Measurements from ENCODE around the gene HSPBP1. TPM values are rescaled to one million over a fixed set of nuclear protein-coding genes. Genes with fewer than 3 reads are reported as not detected.

HSPBP1 gene
- total and polyA plus RNA-seq, 2 of the 13 experiments (the other 11 are each of a cell fraction or from before 2014, with no cell fraction given) = 22.3 to 33.7 TPM

DNA sequence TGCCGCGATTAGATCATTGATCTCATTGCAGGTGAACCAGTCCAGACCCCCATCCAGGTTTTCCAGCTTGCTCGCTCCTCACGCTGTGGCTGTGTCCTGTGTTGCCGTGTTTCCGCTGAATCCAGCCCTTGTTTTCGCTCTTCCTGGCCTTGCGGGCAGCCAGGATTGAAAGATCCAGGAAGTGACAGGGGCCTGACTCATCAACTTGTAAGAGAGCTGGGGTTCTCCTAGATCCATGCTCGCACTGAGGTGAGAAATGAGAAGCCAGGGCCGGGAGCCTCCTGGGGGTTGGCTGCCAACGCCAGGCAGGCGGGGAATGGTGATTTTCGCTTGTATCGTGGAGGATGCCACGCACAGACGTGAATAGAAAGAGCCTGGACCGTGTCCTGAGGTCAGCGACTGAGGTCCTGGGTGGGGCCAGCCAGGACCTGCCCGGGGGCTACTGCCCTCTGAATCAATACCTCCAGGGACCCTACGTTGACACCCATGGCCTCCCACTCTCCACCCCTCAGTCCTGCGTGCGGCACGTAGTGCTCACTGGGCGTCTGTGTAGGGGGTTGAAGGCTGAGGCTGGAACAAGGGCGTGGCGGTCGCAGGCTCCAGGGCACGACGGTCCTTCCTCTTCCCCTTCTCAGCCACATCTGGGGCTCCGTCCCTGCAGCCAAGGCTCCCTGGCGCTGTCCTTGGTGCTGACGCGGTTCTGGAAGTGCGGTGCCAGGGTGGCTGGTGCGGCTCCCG, 63.3 kb downstream of the HSPBP1 start (continued):
- TF ChIP-seq ZNF430 (CRISPR knock-in tag; IDR thresholded peaks at IDR 0.05) = peak; percentile 97
- peak; percentile 96; the same call in 1 of the 2 replicates for TF ChIP-seq ZNF451 (CRISPR knock-in tag; IDR thresholded peaks at IDR 0.05)
- TF ChIP-seq ELK4 (CRISPR knock-in tag; IDR thresholded peaks at IDR 0.05; ENCODE audit: borderline replicate concordance) = peak; percentile 90; the same call in 1 of the 2 replicates
- TF ChIP-seq PLRG1 (conservative IDR thresholded peaks at IDR 0.05) = no peak
- peak; percentile 69 for TF ChIP-seq ZNF143 (CRISPR knock-in tag; IDR thresholded peaks at IDR 0.05)
- peak; percentile 97 for TF ChIP-seq KLF6 (CRISPR knock-in tag; IDR thresholded peaks at IDR 0.05)
- peak; percentile 95; the same call in 1 of the 2 replicates for TF ChIP-seq ZNF790 (CRISPR knock-in tag; IDR thresholded peaks at IDR 0.05; ENCODE audit: borderline replicate concordance)
- no peak for TF ChIP-seq SMC3 (IDR thresholded peaks at IDR 0.05; ENCODE audit: low read length)
- TF ChIP-seq ZNF800 (CRISPR knock-in tag; IDR thresholded peaks at IDR 0.05) = peak; percentile 78; the same call in 1 of the 2 replicates
- 0 out of 2 replicates have a peak, but pooled peaks have one; percentile 37 for TF ChIP-seq HHEX (CRISPR knock-in tag; IDR thresholded peaks at IDR 0.05)
- TF ChIP-seq REST (IDR thresholded peaks at IDR 0.05; ENCODE audit: borderline replicate concordance in 1 of 2, low read depth in 1 of 2, low read length in 2 of 2) = peak; percentile 99 to 100
- TF ChIP-seq SRF (IDR thresholded peaks at IDR 0.05; ENCODE audit: low read depth, low read length) = 0 out of 2 replicates have a peak, but pooled peaks have one; percentile 24
- TF ChIP-seq, protein P1, sequence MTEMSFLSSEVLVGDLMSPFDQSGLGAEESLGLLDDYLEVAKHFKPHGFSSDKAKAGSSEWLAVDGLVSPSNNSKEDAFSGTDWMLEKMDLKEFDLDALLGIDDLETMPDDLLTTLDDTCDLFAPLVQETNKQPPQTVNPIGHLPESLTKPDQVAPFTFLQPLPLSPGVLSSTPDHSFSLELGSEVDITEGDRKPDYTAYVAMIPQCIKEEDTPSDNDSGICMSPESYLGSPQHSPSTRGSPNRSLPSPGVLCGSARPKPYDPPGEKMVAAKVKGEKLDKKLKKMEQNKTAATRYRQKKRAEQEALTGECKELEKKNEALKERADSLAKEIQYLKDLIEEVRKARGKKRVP (CRISPR knock-in tag; IDR thresholded peaks at IDR 0.05) = no peak; a peak in 1 of 4 replicates
- TF ChIP-seq PCBP1 (IDR thresholded peaks at IDR 0.05; ENCODE audit: borderline replicate concordance, low read depth, low read length) = no peak
- peak; percentile 57; the same call in 1 of the 2 replicates for TF ChIP-seq ZNF740 (CRISPR knock-in tag; IDR thresholded peaks at IDR 0.05)
- TF ChIP-seq ZNF224 (CRISPR knock-in tag; IDR thresholded peaks at IDR 0.05) = 0 out of 2 replicates have a peak, but pooled peaks have one; percentile 16
- TF ChIP-seq, protein P2, sequence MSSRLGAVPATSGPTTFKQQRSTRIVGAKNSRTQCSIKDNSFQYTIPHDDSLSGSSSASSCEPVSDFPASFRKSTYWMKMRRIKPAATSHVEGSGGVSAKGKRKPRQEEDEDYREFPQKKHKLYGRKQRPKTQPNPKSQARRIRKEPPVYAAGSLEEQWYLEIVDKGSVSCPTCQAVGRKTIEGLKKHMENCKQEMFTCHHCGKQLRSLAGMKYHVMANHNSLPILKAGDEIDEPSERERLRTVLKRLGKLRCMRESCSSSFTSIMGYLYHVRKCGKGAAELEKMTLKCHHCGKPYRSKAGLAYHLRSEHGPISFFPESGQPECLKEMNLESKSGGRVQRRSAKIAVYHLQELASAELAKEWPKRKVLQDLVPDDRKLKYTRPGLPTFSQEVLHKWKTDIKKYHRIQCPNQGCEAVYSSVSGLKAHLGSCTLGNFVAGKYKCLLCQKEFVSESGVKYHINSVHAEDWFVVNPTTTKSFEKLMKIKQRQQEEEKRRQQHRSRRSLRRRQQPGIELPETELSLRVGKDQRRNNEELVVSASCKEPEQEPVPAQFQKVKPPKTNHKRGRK (CRISPR knock-in tag; IDR thresholded peaks at IDR 0.05) = no peak
- TF ChIP-seq MXI1 (IDR thresholded peaks at IDR 0.05; ENCODE audit: borderline replicate concordance, low read depth, low read length) = peak; percentile 89; the same call in 2 of the 3 replicates

Data from HepG2 (cell line).